ENCODE data around the gene MAPT. TPM values are rescaled to one million over a fixed set of nuclear protein-coding genes. Genes with fewer than 3 reads are reported as not detected.
"Not testable (repeated sequence)": the region's sequence is repeated elsewhere in the genome, so short reads cannot be mapped to it uniquely, and the experiment has no call there.

Gene MAPT
- total RNA-seq, 2 donors from 2014 or later: 11.7 to 14.7 TPM

- WGBS: 78% methylated on average over 11 of the region's 11 CpGs
- no peaks in the 10 kb centered on the region for H3K9me3 ChIP-seq
- DNase-seq (ENCODE audit: low spot score): no peak
- no peak overlapping the region for H3K4me3 ChIP-seq
- TF ChIP-seq POLR2A (IDR thresholded peaks at IDR 0.05) (no peak), CTCF (IDR thresholded peaks at IDR 0.05) (no peak), POLR2AphosphoS5 (IDR thresholded peaks at IDR 0.05) (no peak)
- H3K27me3 ChIP-seq (replicated peaks; ENCODE audit: insufficient read depth): no peaks in the 10 kb centered on the region
- H3K36me3 ChIP-seq: no peaks in the 10 kb centered on the region
- intact Hi-C loops (cut with DNase I): no loop called here
- H3K4me1 ChIP-seq (replicated peaks): no peaks in the 10 kb centered on the region
- no peak overlapping the region for H3K27ac ChIP-seq
These were observed 60.6 kb downstream of the MAPT start for GRCh38 chr17:45954914-45955313.

- Histone ChIP-seq H3K27me3 (replicated peaks; ENCODE audit: insufficient read depth) (no peaks in the 10 kb centered on the region), H3K4me3 (no peak overlapping the region), H3K4me1 (replicated peaks) (no peaks in the 10 kb centered on the region), H3K27ac (no peak overlapping the region), H3K9me3 (no peaks in the 10 kb centered on the region), H3K36me3 (no peaks in the 10 kb centered on the region)
- no peak for DNase-seq (ENCODE audit: low spot score)
- intact Hi-C loops (cut with DNase I): no loop called here
- WGBS: 81% methylated on average over 10 of the region's 10 CpGs
- TF ChIP-seq POLR2A (IDR thresholded peaks at IDR 0.05) (no peak), CTCF (IDR thresholded peaks at IDR 0.05) (no peak), POLR2AphosphoS5 (IDR thresholded peaks at IDR 0.05) (no peak)
These were observed 61.0 kb downstream of the MAPT start for GRCh38 chr17:45955326-45955725.

GRCh38 chr17:45956090-45956489 lies 61.7 kb downstream of the MAPT start:
- H3K9me3 ChIP-seq: no peaks in the 10 kb centered on the region
- TF ChIP-seq POLR2AphosphoS5 (IDR thresholded peaks at IDR 0.05) (no peak), CTCF (IDR thresholded peaks at IDR 0.05) (no peak), POLR2A (IDR thresholded peaks at IDR 0.05) (no peak)
- DNase-seq (ENCODE audit: low spot score): no peak
- no peaks in the 10 kb centered on the region for H3K4me1 ChIP-seq (replicated peaks)
- no peaks in the 10 kb centered on the region for H3K27me3 ChIP-seq (replicated peaks; ENCODE audit: insufficient read depth)
- H3K27ac ChIP-seq: no peak overlapping the region
- H3K36me3 ChIP-seq: no peaks in the 10 kb centered on the region
- intact Hi-C loops (cut with DNase I): no loop called here
- 90% methylated on average over 3 of the region's 3 CpGs for whole genome bisulfite sequencing
- no peak overlapping the region for H3K4me3 ChIP-seq

- H3K4me3 ChIP-seq; H3K27me3 ChIP-seq (replicated peaks; ENCODE audit: insufficient read depth); H3K4me1 ChIP-seq (replicated peaks); H3K9me3 ChIP-seq; H3K36me3 ChIP-seq; H3K27ac ChIP-seq; intact Hi-C loops (cut with DNase I); DNase-seq (ENCODE audit: low spot score): not testable (repeated sequence)
- WGBS: 89% methylated on average over 4 of the region's 4 CpGs
These were observed 62.4 kb downstream of the MAPT start for GRCh38 chr17:45956746-45957145.

GRCh38 chr17:45958307-45958706 lies 64.0 kb downstream of the MAPT start:
- intact Hi-C loops (cut with DNase I): no loop called here
- WGBS: 87% methylated on average over 9 of the region's 9 CpGs
- Histone ChIP-seq H3K27ac (no peak overlapping the region), H3K27me3 (replicated peaks; ENCODE audit: insufficient read depth) (no peaks in the 10 kb centered on the region), H3K4me1 (replicated peaks) (no peaks in the 10 kb centered on the region), H3K9me3 (no peaks in the 10 kb centered on the region), H3K4me3 (no peak overlapping the region), H3K36me3 (no peaks in the 10 kb centered on the region)
- no peak for DNase-seq (ENCODE audit: low spot score)
- TF ChIP-seq POLR2AphosphoS5 (IDR thresholded peaks at IDR 0.05): no peak
- no peak for TF ChIP-seq POLR2A (IDR thresholded peaks at IDR 0.05)
- no peak for TF ChIP-seq CTCF (IDR thresholded peaks at IDR 0.05)

Data from prostate gland (tissue), 2 donors.